ENCODE measurements around the gene STMND1.

DNA sequence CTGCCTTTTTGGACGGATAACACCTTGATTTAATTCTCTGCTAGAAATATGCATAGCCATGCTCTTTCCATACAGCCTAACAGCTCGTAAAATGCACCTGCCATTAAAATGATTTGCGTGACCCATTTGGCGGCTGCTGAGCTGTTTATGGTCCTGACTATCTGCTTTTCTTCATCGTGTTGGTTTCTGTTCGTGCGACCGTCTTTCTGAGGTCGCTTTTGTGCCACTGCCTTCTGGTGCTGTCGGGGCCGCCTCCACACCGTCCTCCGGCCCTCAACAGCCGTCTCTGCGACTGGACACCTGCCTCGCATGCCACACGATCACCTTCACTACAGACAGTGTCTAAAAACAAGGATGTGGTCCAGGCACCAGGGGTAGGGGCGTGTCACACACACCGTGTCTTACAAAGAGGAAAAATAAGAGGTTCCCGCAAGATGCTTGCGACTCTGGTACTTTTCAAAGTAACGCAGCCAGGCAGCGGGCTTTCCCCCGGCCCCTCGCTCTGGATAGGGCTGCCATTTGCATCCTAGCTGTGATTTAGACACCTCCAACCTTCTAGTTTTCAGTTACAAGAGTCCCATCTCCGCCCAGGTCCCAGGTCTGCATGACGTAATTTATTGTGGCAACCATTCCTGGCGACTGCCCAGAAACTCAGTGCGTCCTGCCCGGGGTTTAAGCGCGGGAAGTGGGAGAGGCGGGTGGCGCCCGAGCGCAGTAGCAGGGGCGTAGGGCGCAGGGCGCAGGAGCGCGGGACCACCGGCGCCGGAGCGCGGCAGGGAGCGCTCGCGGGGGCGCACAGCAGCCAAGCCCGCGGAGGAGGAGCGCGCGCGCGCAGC is at the start of gene STMND1:
- TF ChIP-seq POLR2A (IDR thresholded peaks at IDR 0.05) (no peak), POLR2AphosphoS5 (IDR thresholded peaks at IDR 0.05) (no peak)
- TF ChIP-seq, protein P1, sequence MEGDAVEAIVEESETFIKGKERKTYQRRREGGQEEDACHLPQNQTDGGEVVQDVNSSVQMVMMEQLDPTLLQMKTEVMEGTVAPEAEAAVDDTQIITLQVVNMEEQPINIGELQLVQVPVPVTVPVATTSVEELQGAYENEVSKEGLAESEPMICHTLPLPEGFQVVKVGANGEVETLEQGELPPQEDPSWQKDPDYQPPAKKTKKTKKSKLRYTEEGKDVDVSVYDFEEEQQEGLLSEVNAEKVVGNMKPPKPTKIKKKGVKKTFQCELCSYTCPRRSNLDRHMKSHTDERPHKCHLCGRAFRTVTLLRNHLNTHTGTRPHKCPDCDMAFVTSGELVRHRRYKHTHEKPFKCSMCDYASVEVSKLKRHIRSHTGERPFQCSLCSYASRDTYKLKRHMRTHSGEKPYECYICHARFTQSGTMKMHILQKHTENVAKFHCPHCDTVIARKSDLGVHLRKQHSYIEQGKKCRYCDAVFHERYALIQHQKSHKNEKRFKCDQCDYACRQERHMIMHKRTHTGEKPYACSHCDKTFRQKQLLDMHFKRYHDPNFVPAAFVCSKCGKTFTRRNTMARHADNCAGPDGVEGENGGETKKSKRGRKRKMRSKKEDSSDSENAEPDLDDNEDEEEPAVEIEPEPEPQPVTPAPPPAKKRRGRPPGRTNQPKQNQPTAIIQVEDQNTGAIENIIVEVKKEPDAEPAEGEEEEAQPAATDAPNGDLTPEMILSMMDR (IDR thresholded peaks at IDR 0.05) = no peak

All from suprapubic skin (tissue), 4 donors.